Heart left ventricle (tissue), 16 donors: Measurements from ENCODE around the gene RBMS3. TPM values are rescaled to one million over a fixed set of nuclear protein-coding genes. Genes with fewer than 3 reads are reported as not detected.
A peak's percentile ranks its signal among the peaks of the same experiment; 100 is the strongest.

Source experiments
- ATAC-seq, 4 donors: fragments of 200-7000 bp; cut with Tn5 transposase; one replicate each; pipeline ENCODE4 v1.9.1; 2020 to 2022; ENCODE audit warnings: moderate library complexity in 4 of 4, mild to moderate bottlenecking in 3 of 4, moderate number of reproducible peaks in 1 of 4
- DNase-seq, 5 donors: peaks; one replicate each; pipeline ENCODE4 v3.0.0-alpha.2; 2020
- H3K27ac ChIP-seq, 12 donors: fragments of 200-600 bp; sonication (generic) in 4 of 12; one replicate each; pipeline versions ENCODE4 v1.5.0 to v1.8.0; 2016 to 2022; ENCODE audit warnings: mild to moderate bottlenecking in 2 of 12
- H3K27me3 ChIP-seq, 9 donors: fragments of 200-600 bp; sonication (generic) in 2 of 9; one replicate each; pipeline versions ENCODE4 v1.5.1 to v1.8.0; 2016 to 2022; ENCODE audit warnings: mild to moderate bottlenecking in 3 of 9
- H3K36me3 ChIP-seq, 9 donors: fragments of 200-600 bp; sonication (generic) in 2 of 9; one replicate each; pipeline versions ENCODE4 v1.5.0 to v1.8.0; 2018 to 2022; ENCODE audit warnings: mild to moderate bottlenecking in 2 of 9
- H3K4me1 ChIP-seq, 12 donors: fragments of 200-600 bp; sonication (generic) in 4 of 12; one replicate each; pipeline versions ENCODE4 v1.5.0 to v1.8.0; 2016 to 2022; ENCODE audit warnings: mild to moderate bottlenecking in 3 of 12
- H3K4me3 ChIP-seq, 12 donors: fragments of 200-600 bp; sonication (generic) in 4 of 12; one replicate each; pipeline versions ENCODE4 v1.5.0 to v1.8.0; 2017 to 2022; ENCODE audit warnings: mild to moderate bottlenecking in 9 of 12, moderate library complexity in 4 of 12
- H3K9me3 ChIP-seq, 12 donors: fragments of 200-600 bp; sonication (generic) in 4 of 12; one replicate each; pipeline versions ENCODE4 v1.5.0 to v1.8.0; 2016 to 2022; ENCODE audit warnings: mild to moderate bottlenecking in 1 of 12
- CTCF ChIP-seq, 12 donors: fragments of 200-600 bp; sonication (generic) in 4 of 12; IDR thresholded peaks; one replicate each; pipeline versions ENCODE4 v1.5.0 to v1.8.0; 2018 to 2022; ENCODE audit warnings: antibody characterized with exemption in 12 of 12, mild to moderate bottlenecking in 5 of 12
- POLR2A ChIP-seq, 2 donors: fragments of 450-650 bp; IDR thresholded peaks; one replicate each; pipeline ENCODE4 v1.6.1; 2017; ENCODE audit warnings: antibody characterized with exemption in 2 of 2, mild to moderate bottlenecking in 2 of 2, moderate library complexity in 2 of 2
- whole genome bisulfite sequencing, 4 donors: extraction: QIAGEN DNeasy Blood & Tissue Kit in 2 of 4; methylation state at CpG; one replicate each; pipeline versions ENCODE4 v1.1.5 to v1.1.7; 2013 to 2018; 5-methylcytosine and 5-hydroxymethylcytosine counted together
- intact Hi-C, 10 donors: fragments of 100-400 bp; cut with DNase I; formaldehyde crosslinking; loops; one replicate each; pipeline versions ENCODE4 v1.11.1 to v1.14.2; 2022
- polyA plus RNA-seq, 2 donors: library from polyadenylated mRNA; stranded (reverse); fragments of 200-250 nt; gene quantifications; one replicate each; pipeline ENCODE4 v1.2.3, GENCODE V29; 2013
- total RNA-seq, 9 donors: library from RNA; depleted of rRNA in 2 of 9; stranded (reverse); fragments of >200 nt in 2 of 9; fragmentation: NEBNext Ultra II Directional in 3 of 9; extraction: Animal tissue kit (Norgen Biotek cat#: 25700) in 3 of 9; gene quantifications; one replicate each; pipeline versions ENCODE4 v1.1.0 to v1.2.4, GENCODE V29; 2016 to 2023
- donor health status: ischemic (EF 13 %, LVEDD 7.1; RV severe dilation, severe dysfunction).
- donor health status: healthy with polysubstance abuse.
- donor health status: DM: no; HTN: yes; CAD: no.
- donor health status: DM: no; HTN: no; CAD: no.
- donor health status: ischemic (EF 25% LVEDD 6.9; RV normal size, moderate dysfunction).
- donor health status: ischemic (EF 25% LVEDD 5.7; RV mildly dilated, moderate dysfunction).
- donor health status: healthy.
- donor health status: DM: yes; HTN: yes; CAD: no.
- donor health status: ischemic (EF 35%, LVEDD 5.7; RV mildly dilated, moderate dysfunction).
- donor health status: nonischemic (EF 11% LVEDD 7.7; RV severe dilation, severe dysfunction).
- donor health status: DM: yes; HTN: yes; CAD: no.
- donor health status: PGD.
- donor health status: ischemic (EF 29% LVEDD 5.4; RV normal size, mild dysfunction).
- donor health status: nonischemic (EF 23%, LVEDD 6.1; RV moderate dilation, normal function).

The RBMS3 gene
- total and polyA plus RNA-seq, 11 donors = 4.8 to 35.6 (median 26.1) TPM

DNA sequence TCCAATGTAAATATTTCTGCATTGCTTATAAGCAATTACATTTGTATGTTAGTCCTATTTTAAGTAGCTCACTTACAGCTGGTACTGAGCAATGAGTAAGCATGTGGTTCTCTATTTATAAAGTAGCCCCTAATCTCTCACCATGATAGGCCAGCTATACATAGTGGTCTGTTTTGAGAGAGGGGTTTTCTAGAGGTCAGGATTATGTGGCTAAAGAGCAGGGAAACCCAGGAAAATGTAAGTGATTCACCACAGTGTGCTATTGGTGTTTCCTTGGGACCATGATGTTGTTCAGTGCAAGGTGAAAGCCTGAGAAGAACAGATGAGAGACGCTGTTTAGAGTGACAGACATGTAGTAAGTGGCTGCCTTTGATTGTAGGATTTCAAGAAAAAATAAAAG lies 26.4 kb downstream of the RBMS3 start:
- Histone ChIP-seq H3K9me3 (no peaks in the 10 kb centered on the region), H3K27me3 (no peaks in the 10 kb centered on the region), H3K27ac (peak overlapping the region in 4 of 12 donors; percentile 10 to 58 (median 43)), H3K4me1 (peaks cover 0 to 67% (median 28%) of the 10 kb centered on the region in 12 donors), H3K4me3 (no peak overlapping the region), H3K36me3 (peaks cover 0 to 7% (median 0%) of the 10 kb centered on the region in 9 donors)
- ATAC-seq = peak; percentile 61 to 83 (median 82)
- intact Hi-C loops = no loop called here
- 53 to 64% (median 61%) methylated on average over 1 of the region's 1 CpG for WGBS, 4 donors
- no peak for DNase-seq
- TF ChIP-seq POLR2A (IDR thresholded peaks at IDR 0.05) (no peak), CTCF (IDR thresholded peaks at IDR 0.05) (no peak)

DNA sequence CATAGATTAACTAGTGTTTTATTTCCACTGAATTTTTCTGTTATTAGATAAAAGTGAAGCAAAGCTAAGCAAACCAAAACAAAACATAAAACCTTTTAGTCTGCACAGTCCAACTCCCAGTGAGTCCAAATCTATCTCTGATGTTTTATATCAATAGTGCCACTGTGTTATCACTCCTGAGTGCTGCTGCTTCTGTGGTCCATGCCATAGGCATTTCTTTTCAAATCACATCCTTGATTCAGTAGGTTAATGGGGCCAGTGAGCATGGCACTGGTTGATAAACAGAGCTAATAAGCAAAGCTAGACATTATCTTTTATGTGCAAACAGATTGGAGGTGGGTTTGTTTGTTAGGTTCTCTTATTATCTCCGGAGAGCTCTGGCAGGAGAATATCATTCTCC lies 30.0 kb downstream of the RBMS3 start:
- 57 to 68% (median 63%) methylated on average over 1 of the region's 1 CpG for WGBS, 4 donors
- peak overlapping the region in 1 of 12 donors; percentile 61 for H3K27ac ChIP-seq

GRCh38 chr3:29311795-29312194 lies 30.9 kb downstream of the RBMS3 start:
- peaks cover 2 to 84% (median 47%) of the 10 kb centered on the region in 12 donors for H3K4me1 ChIP-seq
- DNase-seq (no peak), ATAC-seq (peak in 3 of 4 donors; percentile 27 to 37 (median 28))
- H3K4me3 ChIP-seq = no peak overlapping the region
- intact Hi-C loops = no loop called here
- TF ChIP-seq POLR2A (IDR thresholded peaks at IDR 0.05) (no peak), CTCF (IDR thresholded peaks at IDR 0.05) (no peak)
- no peaks in the 10 kb centered on the region for H3K9me3 ChIP-seq
- no peaks in the 10 kb centered on the region for H3K27me3 ChIP-seq
- H3K27ac ChIP-seq = peak overlapping the region in 3 of 12 donors; percentile 7 to 61 (median 9)
- H3K36me3 ChIP-seq = no peaks in the 10 kb centered on the region
- 75 to 86% (median 78%) methylated on average over 3 of the region's 3 CpGs for WGBS, 4 donors

More for the DNA sequence above, 30.0 kb downstream of the RBMS3 start:
- no peak for DNase-seq
- intact Hi-C loops = no loop called here
- Histone ChIP-seq H3K4me3 (no peak overlapping the region), H3K27me3 (no peaks in the 10 kb centered on the region), H3K4me1 (peaks cover 2 to 84% (median 46%) of the 10 kb centered on the region in 12 donors), H3K36me3 (no peaks in the 10 kb centered on the region), H3K9me3 (no peaks in the 10 kb centered on the region)
- ATAC-seq = no peak
- no peak for TF ChIP-seq POLR2A (IDR thresholded peaks at IDR 0.05)
- TF ChIP-seq CTCF (IDR thresholded peaks at IDR 0.05) = no peak

- 92 to 97% (median 94%) methylated on average over 2 of the region's 2 CpGs for WGBS, 4 donors
Observed at GRCh38 chr3:29312395-29312794, 31.5 kb downstream of the RBMS3 start.

More at GRCh38 chr3:29312395-29312794, 31.5 kb downstream of the RBMS3 start:
- no peak for ATAC-seq
- H3K27me3 ChIP-seq = no peaks in the 10 kb centered on the region
- peak overlapping the region in 2 of 12 donors; percentile 9 to 61 for H3K27ac ChIP-seq
- H3K9me3 ChIP-seq = no peaks in the 10 kb centered on the region
- no peak for DNase-seq
- peaks cover 2 to 84% (median 49%) of the 10 kb centered on the region in 12 donors for H3K4me1 ChIP-seq
- H3K36me3 ChIP-seq = no peaks in the 10 kb centered on the region
- intact Hi-C loops = no loop called here
- TF ChIP-seq CTCF (IDR thresholded peaks at IDR 0.05) (no peak), POLR2A (IDR thresholded peaks at IDR 0.05) (no peak)
- H3K4me3 ChIP-seq = no peak overlapping the region
